Nephron progenitor cell (in vitro differentiated cells): Measurements from ENCODE around the gene TIAM2.

ENCODE experiments used
- DNase-seq: peaks from one replicate; pipeline ENCODE4 v3.0.0; 2021
- H3K27ac Mint-ChIP-seq: 2 replicates; pipeline ENCODE4 v1.8.0; 2021; ENCODE audit warnings: mild to moderate bottlenecking, moderate library complexity, mixed read lengths
- H3K27me3 Mint-ChIP-seq: 2 replicates; pipeline ENCODE4 v1.8.0; 2021; ENCODE audit warnings: mild to moderate bottlenecking, low read depth, mixed read lengths; ENCODE audit not compliant: poor library complexity
- H3K36me3 Mint-ChIP-seq: 2 replicates; pipeline ENCODE4 v1.8.0; 2021; ENCODE audit warnings: low read depth, mixed read lengths
- H3K4me1 Mint-ChIP-seq: 2 replicates; pipeline ENCODE4 v1.8.0; 2021; ENCODE audit warnings: mixed read lengths
- H3K4me3 Mint-ChIP-seq: 2 replicates; pipeline ENCODE4 v1.8.0; 2021; ENCODE audit warnings: mild to moderate bottlenecking, moderate library complexity, mixed read lengths
- H3K9me3 Mint-ChIP-seq: 2 replicates; pipeline ENCODE4 v1.8.0; 2021; ENCODE audit warnings: mild to moderate bottlenecking, moderate library complexity, mixed read lengths
- TF ChIP-seq, protein P1 (sequence below): fragments of 200-600 bp; sonication (generic); IDR thresholded peaks from 2 replicates; pipeline ENCODE4 v1.5.0; 2021; ENCODE audit warnings: antibody characterized with exemption

The TIAM2 gene

DNA sequence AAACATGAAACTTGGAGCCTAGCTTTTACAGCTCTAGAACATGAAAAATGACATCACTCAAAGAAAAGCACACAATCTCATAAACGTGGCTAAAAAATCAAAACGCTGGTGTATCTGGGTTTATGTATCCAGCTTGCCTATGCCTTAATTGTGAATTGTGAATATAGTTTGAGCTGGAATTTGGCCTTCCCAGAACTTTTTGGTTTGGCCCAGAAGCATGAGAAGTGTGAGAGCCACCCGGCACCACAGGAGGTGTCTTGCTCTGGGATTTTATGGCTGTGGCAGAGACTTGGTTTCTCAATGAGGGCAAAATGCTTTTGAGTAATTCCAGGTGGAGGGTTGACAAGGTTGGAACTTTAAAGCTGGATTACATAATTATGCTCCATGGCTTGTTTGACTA lies 69.2 kb downstream of the TIAM2 start:
- DNase-seq = no peak
- H3K36me3 Mint-ChIP-seq = no peaks in the 10 kb centered on the region
- H3K9me3 Mint-ChIP-seq = peaks cover 10% of the 10 kb centered on the region
- H3K27me3 Mint-ChIP-seq = peaks cover 9% of the 10 kb centered on the region
- peaks cover 26% of the 10 kb centered on the region for H3K4me1 Mint-ChIP-seq
- no peak overlapping the region for H3K27ac Mint-ChIP-seq
- TF ChIP-seq, protein P1, sequence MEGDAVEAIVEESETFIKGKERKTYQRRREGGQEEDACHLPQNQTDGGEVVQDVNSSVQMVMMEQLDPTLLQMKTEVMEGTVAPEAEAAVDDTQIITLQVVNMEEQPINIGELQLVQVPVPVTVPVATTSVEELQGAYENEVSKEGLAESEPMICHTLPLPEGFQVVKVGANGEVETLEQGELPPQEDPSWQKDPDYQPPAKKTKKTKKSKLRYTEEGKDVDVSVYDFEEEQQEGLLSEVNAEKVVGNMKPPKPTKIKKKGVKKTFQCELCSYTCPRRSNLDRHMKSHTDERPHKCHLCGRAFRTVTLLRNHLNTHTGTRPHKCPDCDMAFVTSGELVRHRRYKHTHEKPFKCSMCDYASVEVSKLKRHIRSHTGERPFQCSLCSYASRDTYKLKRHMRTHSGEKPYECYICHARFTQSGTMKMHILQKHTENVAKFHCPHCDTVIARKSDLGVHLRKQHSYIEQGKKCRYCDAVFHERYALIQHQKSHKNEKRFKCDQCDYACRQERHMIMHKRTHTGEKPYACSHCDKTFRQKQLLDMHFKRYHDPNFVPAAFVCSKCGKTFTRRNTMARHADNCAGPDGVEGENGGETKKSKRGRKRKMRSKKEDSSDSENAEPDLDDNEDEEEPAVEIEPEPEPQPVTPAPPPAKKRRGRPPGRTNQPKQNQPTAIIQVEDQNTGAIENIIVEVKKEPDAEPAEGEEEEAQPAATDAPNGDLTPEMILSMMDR = no peak
- no peak overlapping the region for H3K4me3 Mint-ChIP-seq

DNA sequence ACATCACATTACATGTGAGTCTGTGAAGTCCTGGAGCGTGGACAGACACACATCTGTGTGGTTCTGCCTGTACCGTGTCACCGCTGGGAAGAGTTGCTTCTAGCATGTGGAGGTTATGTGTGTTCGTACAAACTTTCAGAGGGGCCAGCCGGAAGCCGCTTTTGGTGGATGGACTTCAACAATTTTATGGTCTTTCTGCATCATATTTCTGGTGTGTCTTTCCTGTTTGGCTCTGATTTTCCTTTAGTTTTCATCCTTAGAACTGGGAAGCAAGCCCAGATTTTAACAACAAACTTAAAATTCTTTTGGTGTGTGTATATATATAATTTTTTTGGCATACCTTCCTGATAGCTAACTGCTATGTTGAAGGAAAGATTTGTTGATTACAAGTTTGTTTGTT lies 71.2 kb downstream of the TIAM2 start:
- no peak for DNase-seq
- Mint-ChIP-seq H3K9me3 (peaks cover 9% of the 10 kb centered on the region), H3K36me3 (no peaks in the 10 kb centered on the region), H3K27ac (peak overlapping the region; percentile 12), H3K4me1 (peaks cover 26% of the 10 kb centered on the region), H3K27me3 (peaks cover 15% of the 10 kb centered on the region), H3K4me3 (no peak overlapping the region)
- TF ChIP-seq, protein P1 = no peak

DNA sequence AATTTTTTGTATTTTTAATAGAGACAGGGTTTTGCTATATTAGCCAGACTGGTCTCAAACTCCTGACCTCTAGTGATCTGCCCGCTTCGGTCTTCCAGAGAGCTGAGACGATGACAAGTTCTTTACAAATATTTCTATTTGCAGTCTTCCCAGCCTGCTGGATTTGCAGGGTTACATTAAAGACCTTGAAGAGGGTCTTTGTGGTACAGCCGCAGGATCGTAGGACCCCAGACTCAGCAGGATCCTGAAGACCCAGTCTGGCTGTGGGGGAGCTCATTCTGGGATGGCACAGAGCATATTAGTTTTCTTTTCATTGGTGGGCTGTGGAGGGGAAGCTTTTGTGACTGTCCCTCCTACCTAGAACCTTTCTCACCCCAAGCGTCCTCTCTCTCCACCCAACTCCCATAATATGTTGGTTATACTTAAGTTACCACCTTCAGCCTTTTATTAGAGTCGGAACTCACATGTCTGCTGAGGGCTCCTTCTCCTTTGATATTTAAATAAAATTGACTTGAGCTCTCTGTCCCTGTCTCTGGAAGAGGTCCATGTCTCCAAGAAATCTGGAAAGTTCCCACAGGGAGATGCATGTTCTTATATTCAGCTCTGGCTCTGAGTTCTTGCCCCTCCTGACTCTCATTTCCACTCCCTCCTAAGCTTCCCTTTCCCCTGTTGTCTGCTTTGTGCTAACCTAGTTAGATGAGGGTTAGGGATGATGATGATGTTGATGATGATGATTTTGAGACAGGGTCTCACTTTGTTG lies 72.0 kb downstream of the TIAM2 start:
- TF ChIP-seq, protein P1 = no peak
- Mint-ChIP-seq H3K9me3 (peaks cover 5% of the 10 kb centered on the region), H3K4me1 (peaks cover 26% of the 10 kb centered on the region), H3K27me3 (peaks cover 15% of the 10 kb centered on the region), H3K36me3 (no peaks in the 10 kb centered on the region), H3K4me3 (no peak overlapping the region), H3K27ac (no peak overlapping the region)
- DNase-seq = no peak

DNA sequence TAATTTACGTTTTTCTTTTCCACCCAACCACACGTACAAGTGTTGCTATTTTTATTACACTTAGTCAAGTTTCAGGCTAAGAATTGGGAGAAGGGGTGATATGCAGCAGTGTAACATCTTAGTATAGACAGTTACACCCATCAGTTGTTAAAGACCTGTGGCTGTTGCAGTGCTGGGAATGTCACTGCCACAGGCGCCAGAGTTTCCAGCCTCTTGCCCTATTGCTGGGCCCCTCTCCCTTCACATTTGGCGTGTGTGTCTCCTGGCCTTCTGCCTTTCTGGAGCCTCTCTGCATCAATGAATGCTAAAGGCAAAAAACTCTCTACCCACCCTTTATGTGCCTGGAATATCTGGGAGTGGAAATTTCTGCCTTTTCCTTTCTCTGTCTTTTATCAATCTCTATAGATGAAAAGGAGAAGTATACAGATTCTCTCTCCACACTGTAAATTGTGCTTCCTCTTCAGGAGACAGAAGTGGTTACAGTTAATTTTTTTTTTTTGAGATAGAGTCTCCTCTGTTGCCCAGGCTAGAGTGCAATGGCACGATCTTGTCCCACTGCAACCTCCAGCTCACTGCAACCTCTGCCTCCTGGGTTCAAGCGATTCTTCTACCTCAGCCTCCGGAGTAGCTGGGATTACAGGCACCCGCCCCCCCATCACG lies 73.0 kb downstream of the TIAM2 start:
- DNase-seq = no peak
- Mint-ChIP-seq H3K27ac (no peak overlapping the region), H3K27me3 (peaks cover 15% of the 10 kb centered on the region), H3K4me1 (peaks cover 26% of the 10 kb centered on the region), H3K4me3 (no peak overlapping the region), H3K9me3 (no peaks in the 10 kb centered on the region), H3K36me3 (no peaks in the 10 kb centered on the region)
- TF ChIP-seq, protein P1 = no peak

DNA sequence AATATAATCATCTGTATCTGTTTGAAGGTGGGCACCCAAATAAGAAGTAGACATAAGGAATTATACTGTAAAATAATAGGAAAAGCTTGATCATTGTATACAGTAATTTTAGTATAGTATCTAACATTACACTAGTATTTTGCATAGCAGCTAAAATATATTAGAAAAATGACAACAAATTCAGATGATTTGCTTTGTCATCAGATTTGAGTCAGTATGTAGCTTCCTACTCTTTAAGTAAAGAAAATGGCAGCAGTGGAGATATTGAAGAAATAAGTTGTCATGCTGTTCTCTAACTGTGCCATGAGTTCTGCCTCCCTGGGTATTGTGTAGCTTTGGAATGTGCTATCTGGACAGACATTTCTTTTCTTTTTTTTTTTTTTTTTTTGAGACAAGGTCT lies 74.4 kb downstream of the TIAM2 start:
- Mint-ChIP-seq H3K27me3 (peaks cover 15% of the 10 kb centered on the region), H3K4me3 (no peak overlapping the region), H3K36me3 (no peaks in the 10 kb centered on the region), H3K9me3 (no peaks in the 10 kb centered on the region), H3K4me1 (peaks cover 26% of the 10 kb centered on the region), H3K27ac (no peak overlapping the region)
- TF ChIP-seq, protein P1 = no peak
- no peak for DNase-seq
